ENCODE data around the gene ARID3C.

Gene ARID3C

GRCh38 chr9:34628656-34629490 is at the start of gene ARID3C:
TSS of gene ARID3C (minus strand) at chr9:34629066. CDS start at chr9:34628014, 1,052 bp downstream.
- DNase-seq (ENCODE audit: low read depth): no peak

- peak; percentile 55 for DNase-seq (ENCODE audit: low read depth)
Observed at GRCh38 chr9:34675869-34676268, 47.0 kb upstream of the ARID3C start.

- peak; percentile 58 for DNase-seq (ENCODE audit: low read depth)
Observed at GRCh38 chr9:34675048-34675714, 46.3 kb upstream of the ARID3C start.

- DNase-seq (ENCODE audit: low read depth): no peak
Observed at GRCh38 chr9:34674440-34674839, 45.6 kb upstream of the ARID3C start.

- DNase-seq (ENCODE audit: low read depth): no peak
Observed at GRCh38 chr9:34671307-34671706, 42.4 kb upstream of the ARID3C start.

GRCh38 chr9:34669809-34670562 is 41.1 kb upstream of the ARID3C start:
- no peak for DNase-seq (ENCODE audit: low read depth)

- peak; percentile 93 for DNase-seq (ENCODE audit: low read depth)
Observed at GRCh38 chr9:34665381-34666250, 36.8 kb upstream of the ARID3C start.

GRCh38 chr9:34665067-34665380 is 36.2 kb upstream of the ARID3C start:
- DNase-seq (ENCODE audit: low read depth): no peak

GRCh38 chr9:34664281-34665066 is 35.6 kb upstream of the ARID3C start:
- DNase-seq (ENCODE audit: low read depth): peak; percentile 67

- no peak for DNase-seq (ENCODE audit: low read depth)
Observed at GRCh38 chr9:34663303-34663605, 34.4 kb upstream of the ARID3C start.

GRCh38 chr9:34662526-34663302 is 33.8 kb upstream of the ARID3C start, which contains the start of gene CCL27:
TSS of gene CCL27 (minus strand) at chr9:34662657. CDS start at chr9:34662633, 24 bp downstream.
- DNase-seq (ENCODE audit: low read depth): no peak

- no peak for DNase-seq (ENCODE audit: low read depth)
Observed at GRCh38 chr9:34659592-34660253, 30.9 kb upstream of the ARID3C start.

- no peak for DNase-seq (ENCODE audit: low read depth)
Observed at GRCh38 chr9:34658461-34658860, 29.6 kb upstream of the ARID3C start.

GRCh38 chr9:34656992-34657391 is 28.1 kb upstream of the ARID3C start:
- no peak for DNase-seq (ENCODE audit: low read depth)

- no peak for DNase-seq (ENCODE audit: low read depth)
Observed at GRCh38 chr9:34655394-34655793, 26.5 kb upstream of the ARID3C start.

- no peak for DNase-seq (ENCODE audit: low read depth)
Observed at GRCh38 chr9:34654323-34655051, 25.6 kb upstream of the ARID3C start.

GRCh38 chr9:34653151-34654072 is 24.5 kb upstream of the ARID3C start:
- no peak for DNase-seq (ENCODE audit: low read depth)

- DNase-seq (ENCODE audit: low read depth): no peak
Observed at GRCh38 chr9:34652602-34653000, 23.7 kb upstream of the ARID3C start.

All from amniotic epithelial cell (primary cell).